WTC11 (cell line): ENCODE measurements around the gene CYSTM1. TPM values are rescaled to one million over a fixed set of nuclear protein-coding genes. Genes with fewer than 3 reads are reported as not detected.

Source experiments
- ATAC-seq: fragments of 200-7000 bp; cut with Tn5 transposase; 2 replicates; pipeline ENCODE4 v1.10.0; 2021; ENCODE audit warnings: mild to moderate bottlenecking, moderate library complexity
- CTCF ChIA-PET: fragments of 300-600 bp; sonication (Branson Sonifier 250); formaldehyde crosslinking; loops from one replicate; lab custom pipeline; 2021; ENCODE audit warnings: antibody characterized with exemption; lab: Charles Lee
- POLR2A ChIA-PET: fragments of 350-600 bp; sonication (Branson Sonifier 250); formaldehyde crosslinking; loops from one replicate; lab custom pipeline; 2021; ENCODE audit warnings: antibody characterized with exemption; lab: Charles Lee
- DNase-seq: peaks from one replicate; pipeline ENCODE4 v3.0.0; 2021; ENCODE audit warnings: low spot score
- H3K27ac Mint-ChIP-seq: 2 replicates; pipeline ENCODE4 v1.8.0; 2021; ENCODE audit warnings: mixed read lengths
- H3K27me3 Mint-ChIP-seq: 2 replicates; pipeline ENCODE4 v1.8.0; 2021; ENCODE audit warnings: low read depth, mild to moderate bottlenecking, moderate library complexity, mixed read lengths
- H3K36me3 Mint-ChIP-seq: 2 replicates; pipeline ENCODE4 v1.8.0; 2021; ENCODE audit warnings: mixed read lengths
- H3K4me1 Mint-ChIP-seq: 2 replicates; pipeline ENCODE4 v1.8.0; 2022; ENCODE audit warnings: mixed read lengths
- H3K4me3 Mint-ChIP-seq: 2 replicates; pipeline ENCODE4 v1.8.0; 2021; ENCODE audit warnings: mild to moderate bottlenecking, moderate library complexity, mixed read lengths
- H3K9me3 Mint-ChIP-seq: 2 replicates; pipeline ENCODE4 v1.8.0; 2021; ENCODE audit warnings: mixed read lengths
- CBFB ChIP-seq: sonication (generic); formaldehyde crosslinking; IDR thresholded peaks from 2 replicates; pipeline ENCODE4 v1.8.1; 2022; ENCODE audit warnings: mild to moderate bottlenecking, low read depth, missing genetic modification reagents
- ESRRA ChIP-seq: sonication (generic); formaldehyde crosslinking; IDR thresholded peaks from 2 replicates; pipeline ENCODE4 v1.8.1; 2022; ENCODE audit warnings: mild to moderate bottlenecking, missing genetic modification reagents, borderline replicate concordance
- FOXJ3 ChIP-seq: sonication (generic); formaldehyde crosslinking; IDR thresholded peaks from 2 replicates; pipeline ENCODE4 v1.9.0; 2021; ENCODE audit warnings: missing genetic modification reagents, mild to moderate bottlenecking, borderline replicate concordance
- FOXP1 ChIP-seq: sonication (generic); formaldehyde crosslinking; IDR thresholded peaks from 2 replicates; pipeline ENCODE4 v1.8.0; 2022; ENCODE audit warnings: missing genetic modification reagents, mild to moderate bottlenecking, moderate library complexity, borderline replicate concordance
- FOXP4 ChIP-seq: sonication (generic); formaldehyde crosslinking; IDR thresholded peaks from 2 replicates; pipeline ENCODE4 v1.8.0; 2022; ENCODE audit warnings: mild to moderate bottlenecking, missing genetic modification reagents
- JAZF1 ChIP-seq: fragments of 250-450 bp; sonication (Bioruptor Pico); IDR thresholded peaks from 2 replicates; pipeline ENCODE4 v1.9.0; 2021; ENCODE audit warnings: moderate library complexity, mild to moderate bottlenecking, inconsistent platforms
- JUN ChIP-seq: sonication (generic); formaldehyde crosslinking; IDR thresholded peaks from 2 replicates; pipeline ENCODE4 v1.8.0; 2023; ENCODE audit warnings: mild to moderate bottlenecking, missing genetic modification reagents
- KAT7 ChIP-seq: sonication (generic); formaldehyde crosslinking; IDR thresholded peaks from 2 replicates; pipeline ENCODE4 v1.8.1; 2023; ENCODE audit warnings: missing genetic modification reagents, mild to moderate bottlenecking, borderline replicate concordance
- MAX ChIP-seq: sonication (generic); formaldehyde crosslinking; IDR thresholded peaks from 2 replicates; pipeline ENCODE4 v1.8.0; 2022; ENCODE audit warnings: mild to moderate bottlenecking, missing genetic modification reagents
- MXD4 ChIP-seq: fragments of 250-450 bp; sonication (Bioruptor Pico); IDR thresholded peaks from 2 replicates; pipeline ENCODE4 v1.8.0; 2021; ENCODE audit warnings: mild to moderate bottlenecking, moderate library complexity, borderline replicate concordance
- NFYB ChIP-seq: sonication (generic); formaldehyde crosslinking; conservative IDR thresholded peaks from 2 replicates; pipeline ENCODE4 v1.8.0; 2022; ENCODE audit warnings: low read depth, missing genetic modification reagents
- NR1H2 ChIP-seq: sonication (generic); formaldehyde crosslinking; IDR thresholded peaks from 2 replicates; pipeline ENCODE4 v1.9.0; 2021; ENCODE audit warnings: mild to moderate bottlenecking, moderate library complexity, missing genetic modification reagents
- OVOL2 ChIP-seq: fragments of 250-450 bp; sonication (Bioruptor Pico); IDR thresholded peaks from 2 replicates; pipeline ENCODE4 v1.9.0; 2021; ENCODE audit warnings: mild to moderate bottlenecking, borderline replicate concordance
- PRRX2 ChIP-seq: fragments of 250-450 bp; sonication (Bioruptor Pico); IDR thresholded peaks from 2 replicates; pipeline ENCODE4 v1.8.0; 2021; ENCODE audit warnings: mild to moderate bottlenecking
- RELA ChIP-seq: sonication (generic); formaldehyde crosslinking; IDR thresholded peaks from 2 replicates; pipeline ENCODE4 v1.8.1; 2022; ENCODE audit warnings: missing genetic modification reagents, mild to moderate bottlenecking, borderline replicate concordance
- SMAD4 ChIP-seq: sonication (generic); formaldehyde crosslinking; IDR thresholded peaks from 2 replicates; pipeline ENCODE4 v1.8.0; 2022; ENCODE audit warnings: mild to moderate bottlenecking, missing genetic modification reagents
- TCF7 ChIP-seq: sonication (generic); formaldehyde crosslinking; IDR thresholded peaks from 2 replicates; pipeline ENCODE4 v1.8.0; 2022; ENCODE audit warnings: mild to moderate bottlenecking, low read depth, missing genetic modification reagents, moderate library complexity
- TEAD4 ChIP-seq: sonication (generic); formaldehyde crosslinking; IDR thresholded peaks from 2 replicates; pipeline ENCODE4 v1.8.0; 2022; ENCODE audit warnings: mild to moderate bottlenecking, missing genetic modification reagents
- ZBTB21 ChIP-seq: sonication (generic); formaldehyde crosslinking; IDR thresholded peaks from 2 replicates; pipeline ENCODE4 v1.8.1; 2023; ENCODE audit warnings: mild to moderate bottlenecking, missing genetic modification reagents, borderline replicate concordance
- ZBTB43 ChIP-seq: sonication (generic); formaldehyde crosslinking; IDR thresholded peaks from 2 replicates; pipeline ENCODE4 v1.8.1; 2023; ENCODE audit warnings: mild to moderate bottlenecking, missing genetic modification reagents
- ZNF232 ChIP-seq: sonication (generic); formaldehyde crosslinking; IDR thresholded peaks from 2 replicates; pipeline ENCODE4 v1.8.0; 2022; ENCODE audit warnings: mild to moderate bottlenecking, missing genetic modification reagents
- ZNF263 ChIP-seq: sonication (generic); formaldehyde crosslinking; IDR thresholded peaks from 2 replicates; pipeline ENCODE4 v1.8.1; 2022; ENCODE audit warnings: low read depth, mild to moderate bottlenecking, moderate library complexity, missing genetic modification reagents
- ZNF317 ChIP-seq: sonication (generic); formaldehyde crosslinking; IDR thresholded peaks from 2 replicates; pipeline ENCODE4 v1.8.1; 2023; ENCODE audit warnings: low read depth, mild to moderate bottlenecking, moderate library complexity, missing genetic modification reagents, borderline replicate concordance
- ZNF396 ChIP-seq: fragments of 250-450 bp; sonication (Bioruptor Pico); IDR thresholded peaks from 2 replicates; pipeline ENCODE4 v1.8.0; 2021; ENCODE audit warnings: mild to moderate bottlenecking, moderate library complexity, borderline replicate concordance
- ZSCAN18 ChIP-seq: fragments of 250-450 bp; sonication (Bioruptor Pico); IDR thresholded peaks from 2 replicates; pipeline ENCODE4 v2.1.2; 2022; ENCODE audit warnings: mild to moderate bottlenecking, moderate library complexity
- total RNA-seq: library from RNA; stranded (reverse); gene quantifications from 3 replicates; pipeline ENCODE4 v1.2.3, GENCODE V29; 2021
- TF ChIP-seq, protein P1 (sequence below): sonication (generic); formaldehyde crosslinking; IDR thresholded peaks from 2 replicates; pipeline ENCODE4 v1.8.1; 2022; ENCODE audit warnings: low read depth, mild to moderate bottlenecking, moderate library complexity, missing genetic modification reagents, borderline replicate concordance
- TF ChIP-seq, protein P2 (sequence below): sonication (generic); formaldehyde crosslinking; conservative IDR thresholded peaks from 2 replicates; pipeline ENCODE4 v1.8.1; 2022; ENCODE audit warnings: mild to moderate bottlenecking, missing genetic modification reagents

Gene CYSTM1
- total RNA-seq, 1 experiment from 2014 or later = 29.3 TPM

GRCh38 chr5:140248414-140248813, 73.4 kb downstream of the CYSTM1 start:
- H3K9me3 Mint-ChIP-seq = no peaks in the 10 kb centered on the region
- CTCF ChIA-PET = interaction anchor here (1.0 to 11.7 kb wide), 2 partner anchors 9 to 101 kb away, joined by 5 to 621 read pairs; partner anchors contain the start of gene HBEGF
- peaks cover 35% of the 10 kb centered on the region for H3K4me1 Mint-ChIP-seq
- DNase-seq = no peak
- TF ChIP-seq JAZF1 (CRISPR knock-in tag) (no peak), ZNF263 (CRISPR knock-in tag) (no peak), SMAD4 (CRISPR knock-in tag) (no peak), ESRRA (CRISPR knock-in tag) (no peak), PRRX2 (no peak), FOXP4 (CRISPR knock-in tag) (no peak), ZBTB43 (CRISPR knock-in tag) (no peak), MXD4 (CRISPR knock-in tag) (no peak), ZNF317 (CRISPR knock-in tag) (no peak), ZNF232 (CRISPR knock-in tag) (no peak), MAX (CRISPR knock-in tag) (no peak), JUN (no peak), CBFB (CRISPR knock-in tag) (no peak), KAT7 (CRISPR knock-in tag) (no peak), FOXP1 (no peak), TEAD4 (no peak)
- TF ChIP-seq, protein P1, sequence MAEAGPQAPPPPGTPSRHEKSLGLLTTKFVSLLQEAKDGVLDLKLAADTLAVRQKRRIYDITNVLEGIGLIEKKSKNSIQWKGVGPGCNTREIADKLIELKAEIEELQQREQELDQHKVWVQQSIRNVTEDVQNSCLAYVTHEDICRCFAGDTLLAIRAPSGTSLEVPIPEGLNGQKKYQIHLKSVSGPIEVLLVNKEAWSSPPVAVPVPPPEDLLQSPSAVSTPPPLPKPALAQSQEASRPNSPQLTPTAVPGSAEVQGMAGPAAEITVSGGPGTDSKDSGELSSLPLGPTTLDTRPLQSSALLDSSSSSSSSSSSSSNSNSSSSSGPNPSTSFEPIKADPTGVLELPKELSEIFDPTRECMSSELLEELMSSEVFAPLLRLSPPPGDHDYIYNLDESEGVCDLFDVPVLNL (CRISPR knock-in tag) = no peak
- TF ChIP-seq, protein P2, sequence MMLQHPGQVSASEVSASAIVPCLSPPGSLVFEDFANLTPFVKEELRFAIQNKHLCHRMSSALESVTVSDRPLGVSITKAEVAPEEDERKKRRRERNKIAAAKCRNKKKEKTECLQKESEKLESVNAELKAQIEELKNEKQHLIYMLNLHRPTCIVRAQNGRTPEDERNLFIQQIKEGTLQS (CRISPR knock-in tag) = no peak
- H3K36me3 Mint-ChIP-seq = peaks cover 20% of the 10 kb centered on the region; the same call in 1 of the 2 replicates
- POLR2A ChIA-PET = no interaction called here
- no peak overlapping the region for H3K4me3 Mint-ChIP-seq
- no peaks in the 10 kb centered on the region for H3K27me3 Mint-ChIP-seq
- H3K27ac Mint-ChIP-seq = no peak overlapping the region
- no peak for ATAC-seq

GRCh38 chr5:140249536-140249935, 74.5 kb downstream of the CYSTM1 start:
- Mint-ChIP-seq H3K27ac (no peak overlapping the region), H3K9me3 (no peaks in the 10 kb centered on the region), H3K36me3 (peaks cover 18% of the 10 kb centered on the region; the same call in 1 of the 2 replicates), H3K27me3 (no peaks in the 10 kb centered on the region), H3K4me1 (peaks cover 33% of the 10 kb centered on the region), H3K4me3 (no peak overlapping the region)
- POLR2A ChIA-PET = no interaction called here
- CTCF ChIA-PET = interaction anchor here (2.0 kb wide), 1 partner anchor 97 kb away, joined by 7 read pairs; the partner anchor contains the start of gene HBEGF
- ATAC-seq (no peak), DNase-seq (no peak)
- no peak for TF ChIP-seq ZNF396 (CRISPR knock-in tag)
- TF ChIP-seq ZNF263 (CRISPR knock-in tag) = no peak
- TF ChIP-seq ZBTB43 (CRISPR knock-in tag) = no peak
- no peak for TF ChIP-seq RELA (CRISPR knock-in tag)
- TF ChIP-seq JAZF1 (CRISPR knock-in tag) = no peak
- TF ChIP-seq OVOL2 (CRISPR knock-in tag) = no peak
- TF ChIP-seq ZNF317 (CRISPR knock-in tag) = no peak
- TF ChIP-seq, protein P1 (CRISPR knock-in tag) = no peak
- TF ChIP-seq ZSCAN18 (CRISPR knock-in tag) = no peak
- TF ChIP-seq ZBTB21 = no peak
- no peak for TF ChIP-seq FOXJ3 (CRISPR knock-in tag)
- no peak for TF ChIP-seq TCF7 (CRISPR knock-in tag)
- no peak for TF ChIP-seq ZNF232 (CRISPR knock-in tag)
- TF ChIP-seq NFYB (CRISPR knock-in tag) = no peak
- no peak for TF ChIP-seq FOXP1
- TF ChIP-seq NR1H2 (CRISPR knock-in tag) = no peak
